SJCRH30 (cell line): Measurements from ENCODE around the gene CDC42BPA. TPM values are rescaled to one million over a fixed set of nuclear protein-coding genes. Genes with fewer than 3 reads are reported as not detected.
A peak's percentile ranks its signal among the peaks of the same experiment; 100 is the strongest.
"Not testable (repeated sequence)": the region's sequence is repeated elsewhere in the genome, so short reads cannot be mapped to it uniquely, and the experiment has no call there.

Experiments
- DNase-seq, 2 experiments: peaks; one replicate each; pipeline ENCODE4 v3.0.0-alpha.2; 2015 to 2020
- H3K27ac ChIP-seq: fragments of 250-450 bp; sonication (Bioruptor Pico); 2 replicates; pipeline ENCODE4 v1.5.1; 2020; ENCODE audit warnings: mild to moderate bottlenecking, moderate library complexity
- H3K27me3 ChIP-seq: fragments of 250-450 bp; sonication (Bioruptor Pico); 2 replicates; pipeline ENCODE4 v1.5.1; 2020; ENCODE audit warnings: mild to moderate bottlenecking, moderate library complexity
- H3K36me3 ChIP-seq: fragments of 250-450 bp; sonication (Bioruptor Pico); 2 replicates; pipeline ENCODE4 v1.5.1; 2020; ENCODE audit warnings: mild to moderate bottlenecking, moderate library complexity
- H3K4me1 ChIP-seq: fragments of 250-450 bp; sonication (Bioruptor Pico); 2 replicates; pipeline ENCODE4 v1.5.1; 2020; ENCODE audit warnings: mild to moderate bottlenecking, moderate library complexity
- H3K4me3 ChIP-seq: fragments of 250-450 bp; sonication (Bioruptor Pico); 2 replicates; pipeline ENCODE4 v1.5.1; 2020; ENCODE audit warnings: mild to moderate bottlenecking, moderate library complexity
- H3K9me3 ChIP-seq: fragments of 250-450 bp; sonication (Bioruptor Pico); replicated peaks from 2 replicates; pipeline ENCODE4 v1.5.1; 2020; ENCODE audit warnings: mild to moderate bottlenecking, moderate library complexity
- total RNA-seq: library from RNA; depleted of rRNA; stranded (reverse); fragments of >200 nt; shearing (Covaris generic); gene quantifications from 2 replicates; pipeline ENCODE4 v1.2.3, GENCODE V29; 2014

CDC42BPA gene
- total RNA-seq, 1 experiment from 2014 or later, result 57.1 TPM

GRCh38 chr1:227306689-227307088, 11.6 kb downstream of the CDC42BPA start:
- H3K27me3 ChIP-seq, result no peaks in the 10 kb centered on the region
- no peaks in the 10 kb centered on the region for H3K4me1 ChIP-seq
- no peak for DNase-seq
- no peak overlapping the region for H3K27ac ChIP-seq
- 0 out of 2 replicates have a peak, but pooled peaks cover 8% of the 10 kb centered on the region for H3K36me3 ChIP-seq
- no peaks in the 10 kb centered on the region for H3K9me3 ChIP-seq
- H3K4me3 ChIP-seq, result no peak overlapping the region

DNA sequence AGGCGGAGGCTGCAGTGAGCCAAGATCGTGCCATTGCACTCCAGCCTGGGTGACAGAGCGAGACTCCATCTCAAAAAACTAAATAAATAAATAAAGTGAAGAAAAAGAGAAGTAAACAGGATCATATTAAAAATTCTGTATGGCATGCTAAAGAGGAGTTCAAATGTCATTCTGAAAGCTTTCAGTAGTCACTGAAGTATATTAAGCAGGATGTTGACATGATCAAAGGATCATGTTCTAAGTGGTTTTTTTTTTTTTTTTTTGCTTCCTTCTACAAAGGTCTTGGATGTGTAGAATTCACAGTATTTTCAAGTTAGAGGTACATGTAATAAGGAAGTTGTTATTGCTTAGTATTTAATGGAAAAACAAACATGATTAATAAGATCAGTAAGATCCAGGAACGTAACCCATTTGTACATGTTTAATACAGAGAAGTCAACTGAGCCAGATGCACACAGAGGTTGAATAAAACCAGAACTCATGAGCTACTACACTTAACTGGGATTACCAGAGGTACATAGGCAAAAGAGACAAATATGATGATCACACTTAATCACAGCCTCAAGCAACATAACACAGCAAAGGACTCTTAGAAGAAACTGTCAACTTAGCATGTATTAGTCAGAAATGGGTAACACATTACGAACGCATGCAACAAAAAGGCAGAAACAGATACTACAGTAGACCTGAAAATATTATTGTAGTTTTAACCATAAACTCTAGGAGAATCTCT, 12.2 kb downstream of the CDC42BPA start:
- no peak for DNase-seq
- Histone ChIP-seq H3K4me3 (no peak overlapping the region), H3K27ac (no peak overlapping the region), H3K27me3 (no peaks in the 10 kb centered on the region), H3K9me3 (no peaks in the 10 kb centered on the region), H3K36me3 (0 out of 2 replicates have a peak, but pooled peaks cover 8% of the 10 kb centered on the region), H3K4me1 (no peaks in the 10 kb centered on the region)

GRCh38 chr1:227304665-227305064, 13.6 kb downstream of the CDC42BPA start:
- Histone ChIP-seq H3K4me3 (no peak overlapping the region), H3K9me3 (no peaks in the 10 kb centered on the region), H3K27ac (no peak overlapping the region), H3K4me1 (peaks cover 1% of the 10 kb centered on the region), H3K27me3 (no peaks in the 10 kb centered on the region), H3K36me3 (0 out of 2 replicates have a peak, but pooled peaks cover 8% of the 10 kb centered on the region)
- no peak for DNase-seq

GRCh38 chr1:227303662-227304061, 14.6 kb downstream of the CDC42BPA start:
- no peak for DNase-seq
- H3K9me3 ChIP-seq, result no peaks in the 10 kb centered on the region
- H3K36me3 ChIP-seq, result 0 out of 2 replicates have a peak, but pooled peaks cover 5% of the 10 kb centered on the region
- H3K27ac ChIP-seq, result no peak overlapping the region
- no peaks in the 10 kb centered on the region for H3K27me3 ChIP-seq
- peaks cover 11% of the 10 kb centered on the region for H3K4me1 ChIP-seq
- no peak overlapping the region for H3K4me3 ChIP-seq

DNA sequence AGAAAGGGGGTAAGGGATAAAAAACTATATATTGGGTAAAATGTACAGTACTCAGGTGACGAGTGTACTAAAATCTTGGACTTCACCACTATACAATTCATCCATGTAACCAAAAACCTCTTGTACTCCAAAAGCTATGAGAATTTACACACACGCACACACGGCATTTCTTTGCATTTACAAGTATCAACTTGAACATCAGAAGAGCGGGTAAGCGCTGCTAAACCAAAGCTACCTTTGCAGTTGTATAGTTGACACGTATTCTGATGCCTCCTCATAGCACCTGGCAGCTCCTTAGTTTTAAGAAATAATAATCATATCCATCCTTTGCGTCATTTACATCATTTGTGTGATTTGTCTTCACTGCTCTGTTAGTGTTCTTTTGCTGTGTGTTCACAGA, 17.6 kb downstream of the CDC42BPA start:
- H3K27ac ChIP-seq, result no peak overlapping the region
- peaks cover 8% of the 10 kb centered on the region for H3K36me3 ChIP-seq
- H3K4me1 ChIP-seq, result peaks cover 14% of the 10 kb centered on the region
- DNase-seq, result no peak
- no peaks in the 10 kb centered on the region for H3K27me3 ChIP-seq
- no peak overlapping the region for H3K4me3 ChIP-seq
- peaks cover 7% of the 10 kb centered on the region for H3K9me3 ChIP-seq

DNA sequence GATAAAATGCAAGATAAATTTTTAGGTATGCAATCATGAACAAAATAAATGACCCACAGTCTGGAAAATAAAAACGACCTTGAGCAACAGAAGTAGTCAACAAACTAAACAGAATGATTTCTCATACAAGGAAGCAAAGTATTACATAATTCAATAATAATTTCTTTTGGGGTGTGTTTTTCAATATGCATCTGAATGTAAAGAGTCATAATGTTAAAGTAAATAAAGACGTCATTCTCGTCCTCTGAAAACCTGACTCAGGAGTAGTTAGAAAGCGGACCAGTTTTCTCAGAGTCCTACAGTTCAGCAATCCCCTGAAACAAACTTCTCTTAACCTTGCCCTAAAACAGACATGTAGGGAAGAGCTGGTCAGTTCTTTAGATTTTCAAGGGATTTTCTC, 18.6 kb downstream of the CDC42BPA start:
- H3K4me3 ChIP-seq, result no peak overlapping the region
- no peak for DNase-seq
- no peaks in the 10 kb centered on the region for H3K27me3 ChIP-seq
- H3K36me3 ChIP-seq, result peaks cover 6% of the 10 kb centered on the region
- H3K9me3 ChIP-seq, result peaks cover 7% of the 10 kb centered on the region
- H3K27ac ChIP-seq, result peak overlapping the region; percentile 37; the same call in 1 of the 2 replicates
- peaks cover 14% of the 10 kb centered on the region for H3K4me1 ChIP-seq

DNA sequence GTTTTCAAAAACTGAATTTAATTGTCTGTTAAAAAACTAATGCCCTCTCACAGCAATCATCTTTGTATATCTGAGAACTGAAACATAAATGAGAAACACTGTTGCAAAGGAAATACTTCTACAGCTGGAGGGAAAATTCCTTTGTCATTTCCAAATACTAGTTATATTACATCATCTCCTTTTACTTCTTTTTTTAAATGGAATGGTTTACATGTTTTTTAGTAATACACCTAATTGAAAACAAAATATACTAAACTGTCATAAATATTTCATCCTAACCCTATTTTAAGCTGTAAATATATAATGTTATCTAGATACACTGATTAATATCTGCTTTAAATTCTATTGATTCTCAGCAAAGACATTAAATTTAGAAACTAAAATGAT, 19.1 kb downstream of the CDC42BPA start:
- DNase-seq, result no peak
- Histone ChIP-seq H3K4me3 (no peak overlapping the region), H3K9me3 (peaks cover 7% of the 10 kb centered on the region), H3K36me3 (peaks cover 6% of the 10 kb centered on the region), H3K4me1 (peaks cover 14% of the 10 kb centered on the region), H3K27me3 (no peaks in the 10 kb centered on the region), H3K27ac (peak overlapping the region; percentile 37)

- peaks cover 6% of the 10 kb centered on the region for H3K36me3 ChIP-seq
- H3K4me3 ChIP-seq, result no peak overlapping the region
- H3K4me1 ChIP-seq, result peaks cover 14% of the 10 kb centered on the region
- H3K27ac ChIP-seq, result peak overlapping the region; percentile 37
- peaks cover 7% of the 10 kb centered on the region for H3K9me3 ChIP-seq
- no peak for DNase-seq
- no peaks in the 10 kb centered on the region for H3K27me3 ChIP-seq
These were observed 19.6 kb downstream of the CDC42BPA start for GRCh38 chr1:227298512-227299240.

GRCh38 chr1:227297073-227297793, 21.1 kb downstream of the CDC42BPA start:
- Histone ChIP-seq H3K36me3 (peaks cover 6% of the 10 kb centered on the region), H3K9me3 (peaks cover 7% of the 10 kb centered on the region), H3K27ac (no peak overlapping the region), H3K4me1 (peaks cover 14% of the 10 kb centered on the region), H3K27me3 (no peaks in the 10 kb centered on the region), H3K4me3 (no peak overlapping the region)
- DNase-seq, result no peak

- no peak overlapping the region for H3K4me3 ChIP-seq
- peaks cover 7% of the 10 kb centered on the region for H3K9me3 ChIP-seq
- H3K27me3 ChIP-seq, result no peaks in the 10 kb centered on the region
- peaks cover 14% of the 10 kb centered on the region for H3K4me1 ChIP-seq
- peaks cover 6% of the 10 kb centered on the region for H3K36me3 ChIP-seq
- DNase-seq, result no peak
- H3K27ac ChIP-seq, result no peak overlapping the region
These were observed 22.7 kb downstream of the CDC42BPA start for GRCh38 chr1:227295609-227296008.

DNA sequence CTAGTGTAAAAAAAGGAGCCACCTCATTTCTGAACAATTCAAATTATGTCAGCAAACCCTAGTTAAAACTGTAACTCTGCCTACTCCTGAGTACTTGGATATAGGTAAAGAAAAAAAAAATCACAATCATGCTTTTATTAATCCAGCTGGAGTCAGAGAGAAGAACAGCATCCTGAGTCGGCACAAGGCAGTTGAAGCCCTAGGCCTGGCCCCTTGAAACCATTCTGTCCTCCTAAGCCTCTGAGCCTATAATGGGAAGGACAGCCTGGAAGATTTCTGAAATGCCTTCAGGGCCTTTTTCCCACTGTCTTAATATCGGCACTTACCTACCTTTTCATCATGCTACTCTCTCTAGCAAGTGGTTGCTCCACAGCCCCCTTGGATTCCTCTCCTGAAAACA, 32.5 kb downstream of the CDC42BPA start:
- Histone ChIP-seq H3K4me1 (no peaks in the 10 kb centered on the region), H3K4me3 (no peak overlapping the region), H3K9me3 (peaks cover 22% of the 10 kb centered on the region), H3K36me3 (peaks cover 10% of the 10 kb centered on the region; the same call in 1 of the 2 replicates), H3K27ac (no peak overlapping the region), H3K27me3 (no peaks in the 10 kb centered on the region)
- DNase-seq, result no peak

DNA sequence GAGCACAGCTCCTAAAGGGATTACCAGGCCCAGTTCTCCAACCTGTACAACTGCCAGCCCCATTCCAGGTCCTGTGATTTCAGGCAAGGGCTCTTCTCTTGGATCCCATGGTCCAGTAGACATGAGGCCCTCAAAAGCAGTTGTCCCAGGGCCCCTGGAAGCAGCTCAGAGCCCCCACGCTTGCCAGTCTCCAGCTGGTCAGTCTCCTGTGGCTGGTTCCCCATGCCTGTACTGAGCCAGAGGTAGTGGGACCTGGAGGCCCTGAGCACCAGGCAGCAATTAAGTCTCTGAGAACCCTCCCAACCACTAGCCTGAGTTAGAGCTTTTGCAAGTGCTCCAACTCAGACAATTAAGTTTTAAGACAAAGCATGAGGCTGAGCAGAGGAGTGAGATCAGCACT, 36.9 kb downstream of the CDC42BPA start:
- H3K9me3 ChIP-seq, result peaks cover 12% of the 10 kb centered on the region
- no peak overlapping the region for H3K4me3 ChIP-seq
- no peaks in the 10 kb centered on the region for H3K4me1 ChIP-seq
- H3K27me3 ChIP-seq, result no peaks in the 10 kb centered on the region
- H3K36me3 ChIP-seq, result no peaks in the 10 kb centered on the region; the same call in 1 of the 2 replicates
- H3K27ac ChIP-seq, result no peak overlapping the region
- DNase-seq, result no peak

DNA sequence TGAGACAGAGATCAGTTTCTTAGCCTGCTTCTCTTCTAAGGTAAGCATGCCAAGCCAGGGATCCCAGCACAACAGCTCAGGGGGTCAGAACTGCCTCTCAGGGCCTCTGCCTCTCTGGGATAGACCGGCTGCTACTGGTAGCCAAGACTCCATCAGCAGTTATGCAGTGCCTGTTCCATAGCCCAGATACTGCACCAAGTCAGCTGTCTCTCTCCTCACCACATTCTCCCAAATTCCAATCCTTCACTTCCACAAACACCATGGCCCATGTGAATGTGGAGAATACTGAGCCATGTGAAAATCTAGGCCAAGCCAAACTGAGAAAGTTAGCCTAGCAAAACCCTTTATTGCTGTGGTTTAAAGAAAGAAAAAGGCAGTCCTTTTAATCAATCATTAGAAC, 37.5 kb downstream of the CDC42BPA start:
- no peak for DNase-seq

GRCh38 chr1:227276156-227276693, 42.1 kb downstream of the CDC42BPA start:
- not testable (repeated sequence) for H3K9me3 ChIP-seq, H3K27me3 ChIP-seq, H3K36me3 ChIP-seq

More for the DNA sequence above, 37.5 kb downstream of the CDC42BPA start:
- peaks cover 7% of the 10 kb centered on the region for H3K9me3 ChIP-seq
- no peak overlapping the region for H3K27ac ChIP-seq
- H3K27me3 ChIP-seq, result no peaks in the 10 kb centered on the region
- no peaks in the 10 kb centered on the region for H3K4me1 ChIP-seq
- H3K36me3 ChIP-seq, result no peaks in the 10 kb centered on the region; the same call in 1 of the 2 replicates
- no peak overlapping the region for H3K4me3 ChIP-seq

More at GRCh38 chr1:227276156-227276693, 42.1 kb downstream of the CDC42BPA start:
- H3K4me1 ChIP-seq, H3K4me3 ChIP-seq, DNase-seq, H3K27ac ChIP-seq: not testable (repeated sequence)
